Ovary (tissue), 9 donors: Measurements from ENCODE around the gene DLEC1. TPM values are rescaled to one million over a fixed set of nuclear protein-coding genes. Genes with fewer than 3 reads are reported as not detected.

Source experiments
- DNase-seq, 5 donors: peaks; one replicate each; pipeline ENCODE4 v3.0.0-alpha.2; 2019 to 2020
- H3K27ac ChIP-seq, 2 donors: fragments of 200-600 bp; one replicate each; pipeline versions ENCODE4 v1.5.1 to v1.8.0; 2019 to 2022
- H3K27me3 ChIP-seq: fragments of 200-600 bp; one replicate; pipeline ENCODE4 v1.8.0; 2022
- H3K36me3 ChIP-seq: fragments of 200-600 bp; sonication (generic); one replicate; pipeline ENCODE4 v1.5.1; 2019
- H3K4me1 ChIP-seq: one replicate; pipeline ENCODE4 v1.8.1; 2013; ENCODE audit warnings: mild to moderate bottlenecking, moderate library complexity; ENCODE audit not compliant: insufficient read depth
- H3K4me3 ChIP-seq: fragments of 200-600 bp; sonication (generic); one replicate; pipeline ENCODE4 v1.5.1; 2017
- H3K9me3 ChIP-seq, 2 donors: fragments of 200-600 bp in 1 of 2; sonication (generic) in 1 of 2; one replicate each; pipeline versions ENCODE4 v1.5.1 to v1.8.1; 2013 to 2019; ENCODE audit warnings: mild to moderate bottlenecking in 1 of 2, moderate library complexity in 1 of 2
- CTCF ChIP-seq, 3 donors: fragments of 450-650 bp in 2 of 3; fragments of 200-600 bp in 1 of 3; IDR thresholded peaks; one replicate each; pipeline versions ENCODE4 v1.5.1 to v1.8.0; 2016 to 2022; ENCODE audit warnings: antibody characterized with exemption in 3 of 3, mild to moderate bottlenecking in 1 of 3
- EP300 ChIP-seq: sonication (generic); formaldehyde crosslinking; IDR thresholded peaks from one replicate; pipeline ENCODE4 v1.6.1; 2017; ENCODE audit warnings: antibody characterized with exemption
- POLR2A ChIP-seq: fragments of 450-650 bp; IDR thresholded peaks from one replicate; pipeline ENCODE4 v1.6.1; 2017; ENCODE audit warnings: antibody characterized with exemption, mild to moderate bottlenecking, moderate library complexity
- WGBS, 3 donors: extraction: QIAGEN DNeasy Blood & Tissue Kit in 1 of 3; methylation state at CpG; one replicate each; pipeline versions ENCODE4 v1.1.5 to v1.1.7; 2013 to 2017; 5-methylcytosine and 5-hydroxymethylcytosine counted together
- intact Hi-C, 4 donors: fragments of 100-400 bp; cut with DNase I; formaldehyde crosslinking; loops; one replicate each; pipeline versions ENCODE4 v1.11.0 to v1.15.1; 2022 to 2023
- polyA plus RNA-seq, 2 donors: library from polyadenylated mRNA; stranded (reverse); fragments of 200-250 nt in 1 of 2; fragments of 350-450 nt in 1 of 2; fragmentation: Illumina TruSeq in 1 of 2; extraction: RNeasy Lipid Tissue Mini Kit (QIAGEN cat#74804) in 1 of 2; gene quantifications; one replicate each; pipeline ENCODE4 v1.2.3, GENCODE V29; 2013 to 2014
- total RNA-seq, 7 donors: library from RNA; depleted of rRNA in 2 of 7; stranded (reverse); fragments of >200 nt in 2 of 7; fragmentation: NEBNext Ultra II Directional in 3 of 7; extraction: Animal tissue kit (Norgen Biotek cat#: 25700) in 3 of 7; gene quantifications; one replicate each; pipeline versions ENCODE4 v1.1.0 to v1.2.4, GENCODE V29; 2016 to 2023
- donor health status: DM: no; HTN: no; CAD: no; lungs with moderate emphysema.
- donor health status: DM: no; HTN: no; CAD: no.
- donor health status: Bipolar disorder and iron deficiency.
- donor health status: DM: yes; HTN: yes; CAD: no.
- donor health status: DM: no; HTN: no; CAD: no.
- donor health status: DM: yes; HTN: yes; CAD: no.

DLEC1 gene
- total and polyA plus RNA-seq, 9 donors = 0.93 to 23.8 (median 3.0) TPM

GRCh38 chr3:38089163-38089562 is 50.2 kb downstream of the DLEC1 start:
- Histone ChIP-seq H3K27me3 (no peaks in the 10 kb centered on the region), H3K4me1 (no peaks in the 10 kb centered on the region), H3K4me3 (no peak overlapping the region), H3K36me3 (no peaks in the 10 kb centered on the region), H3K27ac (no peak overlapping the region), H3K9me3 (no peaks in the 10 kb centered on the region)
- TF ChIP-seq POLR2A (no peak), CTCF (IDR thresholded peaks at IDR 0.05) (no peak), EP300 (no peak)
- 83 to 88% (median 84%) methylated on average over 2 of the region's 2 CpGs for WGBS, 3 donors
- no peak for DNase-seq
- intact Hi-C loops = no loop called here

DNA sequence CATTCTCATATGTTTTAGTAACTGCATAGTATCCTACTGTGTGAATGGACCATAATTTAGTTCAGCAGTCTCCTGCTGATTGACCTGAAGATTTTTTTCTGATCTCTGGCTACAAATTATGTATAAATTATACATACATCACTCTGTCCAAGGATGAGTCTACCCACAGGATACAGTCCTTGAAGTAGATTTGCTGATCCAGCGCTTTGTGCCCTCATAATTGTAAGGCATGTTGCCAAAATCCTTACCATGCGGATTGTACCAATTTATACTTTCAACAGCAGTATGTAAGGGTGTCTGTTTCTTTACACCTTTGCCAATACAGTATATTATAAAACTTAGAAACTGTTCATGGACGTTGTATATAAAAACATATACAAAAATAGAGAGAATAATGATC is 51.4 kb downstream of the DLEC1 start:
- no peak overlapping the region for H3K4me3 ChIP-seq
- DNase-seq = no peak
- intact Hi-C loops = no loop called here
- H3K36me3 ChIP-seq = no peaks in the 10 kb centered on the region
- no peaks in the 10 kb centered on the region for H3K27me3 ChIP-seq
- 73 to 86% (median 86%) methylated on average over 3 of the region's 3 CpGs for WGBS, 3 donors
- no peak for TF ChIP-seq EP300
- TF ChIP-seq POLR2A = no peak
- no peak for TF ChIP-seq CTCF (IDR thresholded peaks at IDR 0.05)
- H3K9me3 ChIP-seq = no peaks in the 10 kb centered on the region
- H3K27ac ChIP-seq = no peak overlapping the region
- no peaks in the 10 kb centered on the region for H3K4me1 ChIP-seq

GRCh38 chr3:38094999-38095398 is 56.0 kb downstream of the DLEC1 start:
- no peaks in the 10 kb centered on the region for H3K27me3 ChIP-seq
- H3K27ac ChIP-seq = no peak overlapping the region
- TF ChIP-seq EP300 = no peak
- WGBS, 3 donors = 86 to 89% (median 87%) methylated on average over 3 of the region's 3 CpGs
- no peaks in the 10 kb centered on the region for H3K36me3 ChIP-seq
- intact Hi-C loops = no loop called here
- no peaks in the 10 kb centered on the region for H3K9me3 ChIP-seq
- DNase-seq = no peak
- H3K4me3 ChIP-seq = no peak overlapping the region
- no peaks in the 10 kb centered on the region for H3K4me1 ChIP-seq

- Histone ChIP-seq H3K27me3 (no peaks in the 10 kb centered on the region), H3K36me3 (no peaks in the 10 kb centered on the region), H3K9me3 (no peaks in the 10 kb centered on the region), H3K27ac (no peak overlapping the region), H3K4me3 (no peak overlapping the region), H3K4me1 (no peaks in the 10 kb centered on the region)
- DNase-seq = no peak
- no peak for TF ChIP-seq CTCF (IDR thresholded peaks at IDR 0.05)
- TF ChIP-seq POLR2A = no peak
- TF ChIP-seq EP300 = no peak
- WGBS, 3 donors = 73 to 79% (median 78%) methylated on average over 5 to 6 of the region's 6 CpGs
- intact Hi-C loops = no loop called here
Observed at GRCh38 chr3:38095669-38096483, 56.9 kb downstream of the DLEC1 start.
